RWPE2 (cell line): ENCODE results near the gene RNF39.
"Not testable (repeated sequence)": the region's sequence is repeated elsewhere in the genome, so short reads cannot be mapped to it uniquely, and the experiment has no call there.

Experiments
- ATAC-seq: fragments of 200-7000 bp; cut with Tn5 transposase; 3 replicates; pipeline ENCODE4 v1.9.1; 2021; ENCODE audit warnings: low read depth
- DNase-seq: peaks from one replicate; pipeline ENCODE4 v3.0.0-alpha.2; 2020; ENCODE audit warnings: low spot score
- H3K27ac ChIP-seq: fragments of 450-650 bp; 2 replicates; pipeline ENCODE4 v1.5.1; 2017; ENCODE audit warnings: mild to moderate bottlenecking; ENCODE audit not compliant: poor library complexity, severe bottlenecking
- H3K27me3 ChIP-seq: fragments of 250-450 bp; sonication (Bioruptor Pico); 2 replicates; pipeline ENCODE4 v1.5.1; 2021; ENCODE audit warnings: mild to moderate bottlenecking, moderate library complexity; ENCODE audit not compliant: insufficient read depth, poor library complexity, severe bottlenecking
- H3K36me3 ChIP-seq: fragments of 250-450 bp; sonication (Bioruptor Pico); 2 replicates; pipeline ENCODE4 v1.5.1; 2020; ENCODE audit warnings: low read depth, mild to moderate bottlenecking, moderate library complexity
- H3K4me1 ChIP-seq: fragments of 250-450 bp; sonication (Bioruptor Pico); 2 replicates; pipeline ENCODE4 v1.5.1; 2021; ENCODE audit warnings: mild to moderate bottlenecking, moderate library complexity; ENCODE audit not compliant: insufficient read depth, poor library complexity, severe bottlenecking
- H3K4me3 ChIP-seq: fragments of 250-450 bp; sonication (Bioruptor Pico); 2 replicates; pipeline ENCODE4 v1.5.1; 2021; ENCODE audit warnings: mild to moderate bottlenecking, moderate library complexity; ENCODE audit not compliant: severe bottlenecking
- H3K9me3 ChIP-seq: fragments of 250-450 bp; sonication (Bioruptor Pico); 2 replicates; pipeline ENCODE4 v1.5.1; 2021; ENCODE audit warnings: mild to moderate bottlenecking, moderate library complexity; ENCODE audit not compliant: severe bottlenecking
- CTCF ChIP-seq: fragments of 450-650 bp; IDR thresholded peaks from one replicate; pipeline ENCODE4 v1.5.1; 2017; ENCODE audit warnings: mild to moderate bottlenecking, moderate library complexity; ENCODE audit not compliant: poor library complexity, severe bottlenecking

The RNF39 gene

GRCh38 chr6:30042476-30042875, 33.1 kb downstream of the RNF39 start:
- Histone ChIP-seq H3K36me3 (no peaks in the 10 kb centered on the region), H3K4me1 (peaks cover 3% of the 10 kb centered on the region), H3K9me3 (no peaks in the 10 kb centered on the region), H3K27ac (no peak overlapping the region), H3K27me3 (no peaks in the 10 kb centered on the region), H3K4me3 (no peak overlapping the region)
- TF ChIP-seq CTCF = no peak
- no peak for ATAC-seq
- no peak for DNase-seq

GRCh38 chr6:30041821-30042220, 33.7 kb downstream of the RNF39 start:
- ATAC-seq (no peak), DNase-seq (no peak)
- Histone ChIP-seq H3K4me1 (peaks cover 3% of the 10 kb centered on the region), H3K27me3 (no peaks in the 10 kb centered on the region), H3K4me3 (no peak overlapping the region), H3K27ac (no peak overlapping the region), H3K9me3 (no peaks in the 10 kb centered on the region), H3K36me3 (no peaks in the 10 kb centered on the region)
- no peak for TF ChIP-seq CTCF

DNA sequence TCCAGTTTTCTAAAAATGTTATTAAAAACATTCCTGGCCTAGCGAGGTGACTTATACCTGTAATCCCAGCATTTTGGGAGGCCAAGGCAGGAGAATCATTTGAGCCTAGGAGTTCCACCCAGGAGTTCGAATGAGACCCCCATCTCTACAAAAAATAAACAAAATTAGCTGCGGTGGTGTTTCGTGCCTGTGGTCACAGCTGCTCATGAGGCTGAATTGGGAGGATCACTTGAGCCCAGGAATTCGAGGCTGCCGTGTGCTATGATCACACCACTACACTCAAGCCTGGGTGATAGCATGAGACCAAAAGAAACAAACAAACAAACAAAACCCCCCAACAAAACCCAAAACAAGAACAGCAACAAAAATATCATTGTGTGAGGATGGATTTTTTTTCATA, 34.3 kb downstream of the RNF39 start:
- no peak for TF ChIP-seq CTCF
- Histone ChIP-seq H3K27ac (no peak overlapping the region), H3K9me3 (no peaks in the 10 kb centered on the region), H3K4me1 (peaks cover 3% of the 10 kb centered on the region), H3K4me3 (no peak overlapping the region), H3K27me3 (no peaks in the 10 kb centered on the region), H3K36me3 (no peaks in the 10 kb centered on the region)
- ATAC-seq (no peak), DNase-seq (no peak)

DNA sequence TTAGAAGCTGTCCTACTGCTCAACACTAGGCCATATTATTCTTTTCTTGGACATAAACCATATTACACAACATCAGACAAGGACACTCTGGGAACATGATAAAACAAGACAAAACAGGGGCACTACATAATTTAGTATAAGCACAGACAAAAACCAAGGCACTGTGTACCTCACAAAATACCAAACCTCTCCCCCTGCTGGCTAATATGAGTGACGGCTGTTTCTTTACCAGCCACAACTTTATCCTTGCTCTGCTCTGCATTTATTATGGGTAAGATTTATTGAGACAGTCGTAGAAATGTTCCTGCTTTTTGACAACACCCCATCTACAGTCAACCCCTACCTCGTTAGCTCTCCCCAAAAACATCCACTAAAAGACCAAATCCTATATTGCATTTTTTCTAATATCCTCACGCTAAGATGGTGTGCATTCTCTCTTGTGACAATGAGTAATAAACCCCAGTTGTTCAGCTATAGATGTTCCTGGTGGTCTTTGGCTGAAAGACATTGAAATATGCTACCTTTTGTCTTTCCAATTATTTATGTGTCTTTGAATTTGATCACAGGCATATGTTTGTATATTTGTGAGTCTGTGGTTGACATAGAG, 38.3 kb downstream of the RNF39 start:
- H3K9me3 ChIP-seq = no peaks in the 10 kb centered on the region
- TF ChIP-seq CTCF = peak; percentile 62
- H3K27ac ChIP-seq = no peak overlapping the region
- H3K27me3 ChIP-seq = no peaks in the 10 kb centered on the region
- DNase-seq (no peak), ATAC-seq (peak; percentile 57; the same call in 2 of the 3 replicates)
- H3K4me3 ChIP-seq = no peak overlapping the region
- H3K4me1 ChIP-seq = no peaks in the 10 kb centered on the region
- H3K36me3 ChIP-seq = no peaks in the 10 kb centered on the region

DNA sequence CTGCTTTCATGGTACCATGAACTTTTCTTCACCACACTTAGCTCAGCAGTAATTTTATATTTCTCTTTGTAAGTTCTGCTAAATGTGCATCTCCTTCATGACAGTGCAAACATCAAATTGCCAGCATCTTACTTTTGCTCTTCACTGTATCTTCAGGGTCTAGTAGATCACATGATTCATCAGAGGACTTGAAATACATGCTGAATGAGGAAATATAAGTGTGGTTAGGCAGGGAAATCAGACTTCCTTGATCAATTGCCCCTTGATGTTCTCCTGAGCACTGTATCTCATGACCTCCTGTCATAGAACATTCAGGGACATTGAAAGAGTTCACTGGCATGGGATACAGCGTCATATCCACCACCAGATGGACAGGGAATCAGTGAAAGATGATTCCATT, 39.8 kb downstream of the RNF39 start:
- no peak for DNase-seq
- Histone ChIP-seq H3K36me3 (no peaks in the 10 kb centered on the region), H3K9me3 (no peaks in the 10 kb centered on the region), H3K27ac (no peak overlapping the region), H3K4me3 (no peak overlapping the region), H3K4me1 (no peaks in the 10 kb centered on the region), H3K27me3 (no peaks in the 10 kb centered on the region)
- TF ChIP-seq CTCF = no peak
- no peak for ATAC-seq

DNA sequence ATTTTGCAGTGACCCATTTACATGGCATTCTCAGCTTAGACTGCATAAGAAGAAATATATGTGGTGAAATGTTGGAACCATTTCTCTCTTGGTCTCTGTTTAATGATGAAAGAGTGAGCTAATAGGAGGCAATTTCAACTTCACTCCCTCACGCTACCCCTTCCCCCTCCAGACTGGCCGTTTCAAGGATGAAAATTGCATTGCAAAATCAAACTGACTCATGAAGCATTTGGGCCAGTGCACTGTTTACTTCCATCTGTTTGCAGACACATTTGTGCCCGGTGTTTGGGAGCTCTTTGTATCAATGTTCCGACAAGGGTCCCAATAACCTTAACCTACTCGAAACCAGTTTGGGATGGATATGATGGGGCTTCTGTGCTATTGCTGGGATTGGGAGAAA, 42.1 kb downstream of the RNF39 start:
- not testable (repeated sequence) for H3K9me3 ChIP-seq, H3K4me3 ChIP-seq, H3K27me3 ChIP-seq, H3K36me3 ChIP-seq, ATAC-seq, H3K4me1 ChIP-seq, DNase-seq, H3K27ac ChIP-seq
